ENCODE data around the gene FOLR2.

The FOLR2 gene

DNA sequence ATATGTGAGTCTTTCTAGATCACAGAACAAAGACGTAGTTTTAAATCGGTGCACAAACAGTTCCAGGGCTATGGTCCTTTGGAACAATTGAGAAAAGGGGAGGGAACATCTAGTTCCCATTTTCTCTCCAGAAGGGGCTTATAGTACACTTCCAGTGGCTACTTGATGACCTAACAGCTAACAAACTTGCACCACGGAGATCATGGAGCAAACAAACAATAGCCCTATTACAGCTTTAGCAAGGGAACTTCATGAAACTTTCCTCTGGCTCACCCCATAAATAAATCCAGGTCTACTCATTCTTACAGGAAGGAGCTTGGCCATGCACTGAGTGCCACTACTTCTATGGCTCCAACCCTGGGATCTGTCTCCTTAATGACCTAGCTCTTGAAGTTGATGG is 8.3 kb upstream of the FOLR2 start:
- H3K9me3 ChIP-seq (ENCODE audit: control insufficient read depth, low read length), result no peaks in the 10 kb centered on the region
- no peaks in the 10 kb centered on the region for H3K79me2 ChIP-seq
- no peak overlapping the region for H3K9ac ChIP-seq
- no peak overlapping the region for H2AFZ ChIP-seq
- no peak overlapping the region for H3K4me3 ChIP-seq (ENCODE audit: low read depth, low read length)
- H3K4me1 ChIP-seq, result no peaks in the 10 kb centered on the region
- TF ChIP-seq, protein P1, sequence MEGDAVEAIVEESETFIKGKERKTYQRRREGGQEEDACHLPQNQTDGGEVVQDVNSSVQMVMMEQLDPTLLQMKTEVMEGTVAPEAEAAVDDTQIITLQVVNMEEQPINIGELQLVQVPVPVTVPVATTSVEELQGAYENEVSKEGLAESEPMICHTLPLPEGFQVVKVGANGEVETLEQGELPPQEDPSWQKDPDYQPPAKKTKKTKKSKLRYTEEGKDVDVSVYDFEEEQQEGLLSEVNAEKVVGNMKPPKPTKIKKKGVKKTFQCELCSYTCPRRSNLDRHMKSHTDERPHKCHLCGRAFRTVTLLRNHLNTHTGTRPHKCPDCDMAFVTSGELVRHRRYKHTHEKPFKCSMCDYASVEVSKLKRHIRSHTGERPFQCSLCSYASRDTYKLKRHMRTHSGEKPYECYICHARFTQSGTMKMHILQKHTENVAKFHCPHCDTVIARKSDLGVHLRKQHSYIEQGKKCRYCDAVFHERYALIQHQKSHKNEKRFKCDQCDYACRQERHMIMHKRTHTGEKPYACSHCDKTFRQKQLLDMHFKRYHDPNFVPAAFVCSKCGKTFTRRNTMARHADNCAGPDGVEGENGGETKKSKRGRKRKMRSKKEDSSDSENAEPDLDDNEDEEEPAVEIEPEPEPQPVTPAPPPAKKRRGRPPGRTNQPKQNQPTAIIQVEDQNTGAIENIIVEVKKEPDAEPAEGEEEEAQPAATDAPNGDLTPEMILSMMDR (IDR thresholded peaks at IDR 0.05), result no peak
- H3K27ac ChIP-seq, result no peak overlapping the region
- H3K27me3 ChIP-seq (ENCODE audit: control insufficient read depth, insufficient read depth, low read length), result no peaks in the 10 kb centered on the region
- no peak overlapping the region for H3K4me2 ChIP-seq (ENCODE audit: low read length)
- no peaks in the 10 kb centered on the region for H3K36me3 ChIP-seq (ENCODE audit: control insufficient read depth, insufficient read depth, low read length)

DNA sequence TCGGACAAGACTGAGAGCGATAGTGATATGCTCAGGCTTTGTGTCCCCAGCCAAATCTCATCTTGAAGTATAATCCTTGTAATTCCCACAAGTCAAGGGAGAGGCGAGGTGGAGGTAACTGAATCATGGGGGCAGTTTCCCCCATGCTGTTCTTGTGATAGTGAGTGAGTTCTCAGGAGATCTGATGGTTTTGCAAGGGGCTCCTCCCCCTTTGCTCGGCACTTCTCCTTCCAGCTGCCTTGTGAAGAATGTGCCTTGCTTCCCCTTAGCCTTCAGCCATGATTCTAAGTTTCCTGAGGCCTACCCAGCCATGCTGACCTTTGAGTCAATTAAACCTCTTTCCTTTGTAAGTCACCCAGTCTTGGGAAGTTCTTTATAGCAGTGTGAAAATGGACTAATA is 7.5 kb upstream of the FOLR2 start:
- TF ChIP-seq, protein P1 (IDR thresholded peaks at IDR 0.05), result no peak
- Histone ChIP-seq H2AFZ (no peak overlapping the region), H3K9ac (no peak overlapping the region), H3K27me3 (ENCODE audit: control insufficient read depth, insufficient read depth, low read length) (no peaks in the 10 kb centered on the region), H3K36me3 (ENCODE audit: control insufficient read depth, insufficient read depth, low read length) (no peaks in the 10 kb centered on the region), H3K4me3 (ENCODE audit: low read depth, low read length) (no peak overlapping the region), H3K79me2 (no peaks in the 10 kb centered on the region), H3K27ac (no peak overlapping the region), H3K4me1 (no peaks in the 10 kb centered on the region), H3K4me2 (ENCODE audit: low read length) (no peak overlapping the region), H3K9me3 (ENCODE audit: control insufficient read depth, low read length) (no peaks in the 10 kb centered on the region)

DNA sequence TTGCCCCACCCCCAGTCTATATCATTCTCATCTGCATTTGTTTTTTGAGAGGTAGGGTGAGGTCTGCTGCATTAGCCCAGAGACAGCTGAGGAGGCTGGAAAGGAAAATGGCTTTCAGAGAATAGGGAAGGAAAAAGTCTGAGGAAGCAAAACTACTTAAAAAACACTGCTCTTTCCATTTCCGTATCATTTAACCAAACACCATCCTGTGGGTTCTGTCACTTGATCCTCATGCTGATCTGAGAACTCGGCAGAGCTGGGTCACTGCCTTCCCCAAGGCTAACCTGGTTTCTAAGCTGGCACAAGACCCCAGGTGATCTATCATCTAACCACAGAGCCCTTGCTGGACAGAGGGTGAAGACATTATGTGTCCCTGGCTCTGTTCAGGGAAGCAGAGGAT is 1.2 kb downstream of the FOLR2 start:
- Histone ChIP-seq H3K4me3 (ENCODE audit: low read depth, low read length) (no peak overlapping the region), H3K9me3 (ENCODE audit: control insufficient read depth, low read length) (no peaks in the 10 kb centered on the region), H3K27ac (no peak overlapping the region), H3K27me3 (ENCODE audit: control insufficient read depth, insufficient read depth, low read length) (no peaks in the 10 kb centered on the region), H3K36me3 (ENCODE audit: control insufficient read depth, insufficient read depth, low read length) (no peaks in the 10 kb centered on the region), H3K9ac (no peak overlapping the region), H3K4me2 (ENCODE audit: low read length) (no peak overlapping the region), H3K79me2 (no peaks in the 10 kb centered on the region), H3K4me1 (peaks cover 3% of the 10 kb centered on the region), H2AFZ (peak overlapping the region; percentile 33)
- TF ChIP-seq, protein P1 (IDR thresholded peaks at IDR 0.05), result no peak

DNA sequence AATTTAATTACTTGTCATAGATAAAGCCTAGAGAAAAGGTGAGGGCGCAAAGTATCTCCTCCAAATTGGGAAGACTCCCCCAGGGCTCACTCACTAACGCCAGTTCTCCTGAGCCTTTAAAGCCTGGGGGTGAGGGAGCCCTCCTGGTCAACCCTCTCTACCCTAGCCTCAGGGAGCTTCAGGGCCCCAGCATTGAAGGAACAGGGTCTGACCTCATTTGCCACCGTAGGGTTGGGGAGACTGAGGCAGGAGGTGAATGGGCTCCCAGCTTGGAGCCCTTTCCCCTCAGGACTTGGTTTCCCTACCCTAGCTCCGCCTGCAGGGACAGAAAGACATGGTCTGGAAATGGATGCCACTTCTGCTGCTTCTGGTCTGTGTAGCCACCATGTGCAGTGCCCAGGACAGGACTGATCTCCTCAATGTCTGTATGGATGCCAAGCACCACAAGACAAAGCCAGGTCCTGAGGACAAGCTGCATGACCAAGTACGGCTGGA is 1.7 kb downstream of the FOLR2 start:
- H3K27me3 ChIP-seq (ENCODE audit: control insufficient read depth, insufficient read depth, low read length), result no peaks in the 10 kb centered on the region
- H3K27ac ChIP-seq, result no peak overlapping the region
- peaks cover 3% of the 10 kb centered on the region for H3K4me1 ChIP-seq
- H2AFZ ChIP-seq, result no peak overlapping the region
- no peak overlapping the region for H3K9ac ChIP-seq
- no peak overlapping the region for H3K4me3 ChIP-seq (ENCODE audit: low read depth, low read length)
- H3K4me2 ChIP-seq (ENCODE audit: low read length), result no peak overlapping the region
- no peaks in the 10 kb centered on the region for H3K9me3 ChIP-seq (ENCODE audit: control insufficient read depth, low read length)
- no peaks in the 10 kb centered on the region for H3K79me2 ChIP-seq
- TF ChIP-seq, protein P1 (IDR thresholded peaks at IDR 0.05), result no peak
- no peaks in the 10 kb centered on the region for H3K36me3 ChIP-seq (ENCODE audit: control insufficient read depth, insufficient read depth, low read length)

DNA sequence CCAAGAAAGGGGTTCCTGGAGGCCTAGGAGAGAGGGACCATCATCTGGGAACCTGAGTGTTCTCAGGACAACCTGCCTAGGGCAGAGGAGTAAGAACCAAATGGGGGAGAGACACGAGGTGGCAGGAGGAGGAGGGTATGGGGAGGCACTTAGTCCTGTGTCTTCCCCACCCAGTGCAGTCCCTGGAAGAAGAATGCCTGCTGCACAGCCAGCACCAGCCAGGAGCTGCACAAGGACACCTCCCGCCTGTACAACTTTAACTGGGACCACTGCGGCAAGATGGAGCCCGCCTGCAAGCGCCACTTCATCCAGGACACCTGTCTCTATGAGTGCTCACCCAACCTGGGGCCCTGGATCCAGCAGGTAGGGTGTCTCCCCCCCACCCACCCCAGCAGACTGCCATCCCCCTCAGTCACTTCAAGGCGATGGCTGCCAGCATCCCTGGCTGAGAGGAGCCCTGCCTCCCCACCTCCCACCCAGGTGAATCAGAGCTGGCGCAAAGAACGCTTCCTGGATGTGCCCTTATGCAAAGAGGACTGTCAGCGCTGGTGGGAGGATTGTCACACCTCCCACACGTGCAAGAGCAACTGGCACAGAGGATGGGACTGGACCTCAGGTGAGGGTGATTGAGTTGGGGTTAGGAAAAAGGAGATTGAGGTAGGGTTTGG is 4.2 kb downstream of the FOLR2 start:
- H3K36me3 ChIP-seq (ENCODE audit: control insufficient read depth, insufficient read depth, low read length), result no peaks in the 10 kb centered on the region
- TF ChIP-seq, protein P1 (IDR thresholded peaks at IDR 0.05), result no peak
- no peak overlapping the region for H3K4me2 ChIP-seq (ENCODE audit: low read length)
- peaks cover 3% of the 10 kb centered on the region for H3K4me1 ChIP-seq
- H3K4me3 ChIP-seq (ENCODE audit: low read depth, low read length), result no peak overlapping the region
- no peaks in the 10 kb centered on the region for H3K9me3 ChIP-seq (ENCODE audit: control insufficient read depth, low read length)
- no peak overlapping the region for H3K27ac ChIP-seq
- H2AFZ ChIP-seq, result no peak overlapping the region
- H3K79me2 ChIP-seq, result no peaks in the 10 kb centered on the region
- H3K27me3 ChIP-seq (ENCODE audit: control insufficient read depth, insufficient read depth, low read length), result no peaks in the 10 kb centered on the region
- no peak overlapping the region for H3K9ac ChIP-seq
